ENCODE results near the gene HOXD3.

The HOXD3 gene

GRCh38 chr2:176122052-176122682 is 34.9 kb upstream of the HOXD3 start:
- DNase-seq: no peak

GRCh38 chr2:176122683-176123410 is 34.3 kb upstream of the HOXD3 start, which contains the start of gene HOXD9:
HOXD9 (plus strand) TSS chr2:176122719; CDS start chr2:176122769, 50 bp downstream.
- no peak for DNase-seq

DNA sequence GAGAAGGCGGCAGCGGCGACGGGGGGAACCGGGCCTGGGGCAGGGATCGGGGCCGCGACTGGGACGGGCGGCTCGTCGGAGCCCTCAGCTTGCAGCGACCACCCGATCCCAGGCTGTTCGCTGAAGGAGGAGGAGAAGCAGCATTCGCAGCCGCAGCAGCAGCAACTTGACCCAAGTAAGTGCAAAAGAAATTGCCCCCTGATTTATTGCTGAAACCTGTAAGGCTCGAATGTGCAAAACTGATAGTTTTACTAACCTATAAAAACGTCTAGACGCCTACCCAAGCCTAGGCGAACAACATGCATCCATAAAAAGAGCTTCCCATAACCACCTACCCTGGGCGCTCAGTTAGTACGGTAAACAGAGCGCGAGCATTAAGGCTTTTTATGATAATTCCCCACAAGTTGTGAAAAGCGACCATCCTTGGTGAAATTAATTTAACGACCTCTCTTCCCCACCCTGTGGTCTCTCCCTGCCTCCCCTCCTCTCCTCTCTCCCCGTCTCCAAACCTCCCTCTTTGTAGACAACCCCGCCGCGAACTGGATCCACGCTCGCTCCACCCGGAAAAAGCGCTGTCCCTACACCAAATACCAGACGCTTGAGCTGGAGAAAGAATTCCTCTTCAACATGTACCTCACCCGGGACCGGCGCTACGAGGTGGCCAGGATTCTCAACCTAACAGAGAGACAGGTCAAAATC is 33.5 kb upstream of the HOXD3 start:
- DNase-seq: no peak

DNA sequence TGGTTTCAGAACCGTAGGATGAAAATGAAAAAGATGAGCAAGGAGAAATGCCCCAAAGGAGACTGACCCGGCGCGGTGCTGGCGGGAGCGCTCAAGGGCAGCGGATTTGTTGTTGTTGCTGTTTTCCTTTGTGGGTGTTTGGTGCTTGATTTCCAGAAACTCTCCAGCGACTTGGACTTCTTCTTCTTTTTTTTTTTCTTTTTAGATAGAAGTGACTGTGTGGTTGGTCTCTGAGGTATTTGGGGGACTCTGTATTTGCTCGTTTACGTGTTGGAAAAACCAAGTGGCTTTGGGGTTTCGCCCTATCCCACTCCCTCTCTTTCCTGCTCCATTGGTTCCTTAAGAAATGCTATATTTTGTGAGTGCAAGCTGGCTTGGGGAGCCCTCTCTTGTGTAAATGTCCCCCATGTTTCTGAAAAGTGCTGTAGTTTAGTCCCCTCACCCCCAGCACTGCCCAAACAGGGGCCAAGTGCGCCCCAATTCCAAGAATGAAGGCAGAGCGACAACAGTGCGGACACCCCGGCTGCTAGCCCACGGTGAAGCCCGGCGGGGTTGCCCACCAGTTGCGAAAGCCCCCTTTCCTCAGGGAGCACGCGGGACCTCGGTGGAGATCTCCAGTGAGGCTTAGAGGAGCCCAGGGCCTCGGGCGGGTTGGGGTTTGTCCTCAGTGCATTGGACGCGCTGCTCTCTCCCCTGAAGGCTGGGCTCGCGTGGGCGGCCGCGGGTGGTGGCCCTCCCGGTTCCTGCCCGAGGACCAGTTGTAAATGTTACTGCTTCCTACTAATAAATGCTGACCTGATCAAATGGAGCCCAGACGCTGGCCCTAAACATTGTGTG is 32.8 kb upstream of the HOXD3 start:
- DNase-seq: no peak

- DNase-seq: no peak
These were observed 31.9 kb upstream of the HOXD3 start for GRCh38 chr2:176124947-176125771.

DNA sequence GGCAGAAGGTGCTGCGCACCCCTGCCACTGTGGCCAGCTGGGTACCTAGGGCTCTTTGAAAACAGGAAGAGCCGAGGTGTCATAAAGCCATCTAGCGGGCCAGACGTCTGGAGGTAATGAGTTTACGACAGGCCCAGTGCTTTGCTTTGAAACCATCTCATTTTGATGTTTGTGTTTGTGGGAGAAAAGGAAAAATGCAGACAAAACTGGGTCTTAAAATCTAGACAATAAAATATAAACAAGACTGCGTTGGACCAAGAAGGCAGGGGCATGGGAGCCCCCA is 31.4 kb upstream of the HOXD3 start:
- no peak for DNase-seq

DNA sequence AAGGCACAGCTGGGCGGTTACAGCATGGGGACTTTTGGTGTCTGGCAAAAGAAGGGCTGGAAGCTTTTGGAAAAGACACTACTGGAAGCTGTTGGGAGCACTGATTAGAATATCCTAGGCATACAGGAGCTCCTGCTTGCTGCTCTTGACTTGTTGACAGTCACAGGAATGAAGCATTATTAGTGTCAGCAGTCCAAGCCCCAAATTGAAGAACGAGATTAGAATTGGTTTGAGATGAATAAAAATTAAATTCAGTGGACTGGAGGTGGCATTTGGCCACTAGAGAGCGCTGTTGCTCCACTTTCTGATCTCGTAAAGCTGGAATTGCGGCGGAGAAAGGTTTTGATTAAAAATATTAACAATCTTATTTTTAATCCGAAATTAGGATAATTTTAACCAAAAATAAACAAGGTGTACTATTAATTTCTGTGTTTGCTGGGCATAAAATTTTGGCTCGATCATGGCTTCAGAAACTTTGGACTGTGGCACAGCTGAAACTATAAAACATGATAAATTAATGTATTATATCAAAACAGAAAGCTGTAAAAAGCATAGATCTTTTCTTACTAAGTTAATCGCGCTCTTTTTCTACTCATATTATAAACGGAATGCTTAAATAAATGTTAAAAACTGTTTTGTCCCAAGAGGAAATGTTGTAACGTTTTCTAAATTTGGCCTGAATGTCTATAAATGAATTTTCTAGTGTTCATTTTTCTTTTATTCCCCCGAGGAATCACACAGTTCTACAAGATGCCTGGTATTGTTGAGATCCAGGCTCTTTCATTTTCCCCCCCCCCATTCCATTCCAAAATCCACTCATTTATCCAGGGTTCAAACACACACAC is 30.0 kb upstream of the HOXD3 start:
- DNase-seq: peak; percentile 23 to 30

DNA sequence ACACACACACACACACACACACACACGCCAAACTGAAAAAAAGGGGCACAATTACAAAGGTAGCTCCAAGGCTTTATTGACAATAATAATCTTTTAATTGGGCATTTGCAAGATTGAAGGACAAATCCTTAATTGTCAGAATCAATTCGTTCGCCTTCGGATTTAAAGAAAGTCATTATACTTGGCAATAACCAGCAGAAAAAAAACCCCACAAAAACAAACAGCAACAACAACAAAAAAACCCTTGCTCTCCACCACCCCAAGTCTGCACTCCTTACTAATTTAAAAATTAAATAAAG is 29.4 kb upstream of the HOXD3 start:
- DNase-seq: no peak

DNA sequence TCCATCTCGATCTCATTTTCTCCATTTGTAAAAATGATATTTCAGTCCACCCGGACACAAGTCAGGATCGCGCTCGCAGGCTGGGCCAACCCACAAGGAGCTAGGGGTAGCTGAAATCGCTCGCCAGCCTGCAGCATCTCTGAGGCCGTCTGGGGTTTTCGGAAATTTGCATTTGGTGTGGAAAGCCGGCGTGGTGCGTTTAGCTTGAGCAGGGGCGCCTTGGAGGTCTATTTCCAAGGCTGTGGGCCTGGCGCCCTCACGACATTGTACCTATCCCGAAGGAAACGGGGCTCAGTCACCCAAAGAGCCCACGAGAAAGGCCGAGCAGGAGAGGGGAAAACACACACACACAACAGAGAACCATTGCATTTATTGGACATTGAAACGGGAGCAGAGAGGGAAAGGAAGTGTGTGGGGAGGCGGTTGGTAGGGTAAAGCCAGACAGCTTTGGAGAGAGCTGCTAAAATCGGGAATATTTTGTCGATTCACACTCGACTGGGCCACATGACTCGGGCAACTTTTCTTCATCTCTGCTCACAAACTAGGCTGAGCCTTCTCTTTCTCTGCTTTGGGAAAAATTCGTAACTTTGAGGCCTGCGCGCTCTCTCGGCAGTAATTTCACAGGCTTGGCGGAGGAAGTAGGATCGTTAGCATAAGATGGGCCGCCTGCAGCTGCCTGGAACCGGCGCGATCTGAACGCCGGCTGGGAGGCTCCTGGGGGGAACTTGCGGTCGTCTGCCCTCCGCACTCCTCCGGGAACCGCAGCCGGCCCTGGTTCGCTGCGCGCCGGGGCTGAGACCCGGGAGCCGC is 28.7 kb upstream of the HOXD3 start:
- DNase-seq: no peak

DNA sequence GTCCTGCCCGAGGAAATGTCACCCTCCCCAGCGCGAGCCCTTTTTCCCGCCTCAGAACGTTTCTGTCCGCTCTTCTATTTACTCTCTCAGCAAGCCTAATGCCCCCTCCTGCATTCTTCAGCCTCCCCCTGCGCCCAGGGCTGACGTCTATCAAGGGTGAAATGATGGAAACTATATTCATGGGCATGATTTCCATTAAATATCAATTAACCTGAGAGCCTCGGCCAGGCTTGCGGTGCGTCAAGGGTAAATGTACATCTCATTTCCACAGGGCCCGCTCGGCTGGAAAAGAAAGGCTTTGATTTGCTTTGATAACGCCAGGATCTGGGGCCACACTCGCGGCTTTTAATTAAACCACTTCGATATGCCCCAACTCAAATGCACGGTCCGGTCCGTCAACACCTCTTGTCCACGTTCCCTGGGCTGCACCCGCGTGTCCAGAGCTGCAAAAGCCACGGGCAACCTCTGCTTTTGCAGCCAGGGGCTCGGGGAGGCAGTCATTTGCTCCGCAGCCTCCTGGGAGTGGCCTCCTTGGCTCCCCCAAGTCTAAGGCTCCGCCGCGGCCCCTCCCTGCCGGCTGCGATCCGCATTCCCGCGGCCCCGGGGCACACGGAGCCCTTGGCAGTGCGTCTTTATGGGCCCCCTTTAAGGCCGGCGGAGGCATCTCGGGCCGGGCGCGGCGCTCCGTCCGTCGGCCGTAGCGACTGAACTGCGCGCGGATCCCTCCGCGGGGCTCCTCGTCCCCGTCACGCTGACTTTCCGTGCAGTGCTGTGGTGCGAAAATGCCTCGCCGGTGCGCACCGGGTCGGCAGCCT is 27.9 kb upstream of the HOXD3 start, which contains the start of gene HOXD8:
TSS of gene HOXD8 (plus strand) at position 724 of the 815 bp plus-strand sequence. CDS start 662 bp downstream, outside the sequence.
- DNase-seq: no peak

DNA sequence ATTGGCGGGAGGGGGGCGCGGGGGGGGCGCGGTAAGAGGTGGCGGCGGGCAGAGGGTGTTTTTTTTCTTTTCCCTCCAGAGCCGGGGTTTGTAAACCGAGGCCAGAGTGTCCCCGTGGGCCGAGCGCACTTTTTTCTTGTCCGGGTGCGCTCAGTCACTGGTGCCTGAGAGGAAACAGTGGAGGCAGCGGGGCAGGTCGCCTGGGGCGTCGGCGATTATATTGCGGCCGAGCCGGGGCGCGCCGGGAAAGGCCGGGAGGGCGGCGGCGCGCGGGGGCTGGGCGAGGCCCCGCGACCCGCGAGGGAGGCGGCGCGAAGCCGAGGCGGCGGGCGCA is 27.3 kb upstream of the HOXD3 start:
- no peak for DNase-seq

DNA sequence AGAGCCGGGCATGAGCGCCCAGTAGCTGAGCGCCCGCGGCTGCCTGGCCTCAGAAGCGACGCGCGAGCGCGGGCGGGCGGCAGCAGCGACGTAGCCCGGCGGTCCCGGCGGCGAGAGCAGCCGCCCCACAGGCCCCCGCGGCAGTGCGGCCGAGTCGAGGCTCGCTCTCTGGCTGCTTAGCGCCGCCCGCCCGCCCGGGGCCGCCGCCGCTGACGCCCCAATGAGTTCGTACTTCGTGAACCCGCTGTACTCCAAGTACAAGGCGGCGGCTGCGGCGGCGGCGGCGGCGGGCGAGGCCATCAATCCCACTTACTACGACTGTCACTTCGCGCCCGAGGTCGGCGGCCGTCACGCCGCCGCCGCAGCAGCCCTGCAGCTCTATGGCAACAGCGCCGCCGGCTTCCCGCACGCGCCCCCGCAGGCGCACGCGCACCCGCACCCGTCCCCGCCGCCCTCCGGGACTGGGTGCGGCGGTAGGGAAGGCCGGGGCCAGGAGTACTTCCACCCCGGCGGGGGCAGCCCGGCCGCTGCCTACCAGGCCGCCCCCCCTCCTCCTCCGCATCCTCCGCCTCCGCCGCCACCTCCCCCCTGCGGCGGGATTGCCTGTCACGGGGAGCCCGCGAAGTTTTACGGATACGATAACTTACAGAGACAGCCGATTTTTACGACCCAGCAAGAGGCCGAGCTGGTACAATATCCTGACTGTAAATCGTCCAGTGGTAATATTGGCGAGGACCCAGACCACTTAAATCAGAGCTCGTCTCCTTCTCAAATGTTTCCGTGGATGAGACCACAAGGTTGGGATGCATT is 26.8 kb upstream of the HOXD3 start:
- DNase-seq: no peak

DNA sequence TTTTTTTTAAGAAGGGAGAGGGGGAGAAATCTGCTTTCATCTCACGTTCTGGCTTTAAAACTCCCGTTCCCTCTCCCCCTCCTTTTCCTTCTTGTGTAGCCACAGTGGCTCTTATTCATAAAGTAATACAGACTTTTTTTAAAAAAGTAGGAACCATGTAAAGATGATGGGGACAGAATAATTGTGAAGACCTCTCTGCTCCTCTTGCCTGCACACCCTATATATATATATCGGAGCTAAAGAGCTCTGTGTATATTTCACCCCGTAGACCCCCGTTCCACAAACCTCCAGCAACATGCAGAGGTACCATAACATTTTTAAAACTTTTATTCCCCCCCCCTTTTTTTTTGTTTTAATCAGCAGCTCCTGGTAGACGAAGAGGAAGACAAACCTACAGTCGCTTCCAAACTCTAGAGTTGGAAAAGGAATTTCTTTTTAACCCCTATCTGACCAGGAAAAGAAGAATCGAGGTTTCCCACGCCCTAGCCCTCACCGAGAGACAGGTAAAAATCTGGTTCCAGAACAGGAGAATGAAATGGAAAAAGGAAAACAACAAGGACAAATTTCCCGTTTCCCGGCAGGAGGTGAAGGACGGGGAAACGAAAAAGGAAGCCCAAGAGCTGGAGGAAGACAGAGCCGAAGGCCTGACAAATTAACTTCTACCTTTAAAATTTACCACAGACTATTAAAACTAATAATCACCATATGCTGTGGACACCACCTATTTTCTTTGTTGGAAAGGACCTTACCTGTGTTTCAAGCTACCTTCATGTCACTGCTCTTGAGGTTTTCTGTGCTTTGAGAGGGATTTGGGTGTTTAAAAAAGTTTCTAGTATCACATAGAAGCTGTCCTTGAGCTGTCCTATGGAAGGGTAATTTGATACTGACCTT is 25.9 kb upstream of the HOXD3 start:
- DNase-seq: no peak

DNA sequence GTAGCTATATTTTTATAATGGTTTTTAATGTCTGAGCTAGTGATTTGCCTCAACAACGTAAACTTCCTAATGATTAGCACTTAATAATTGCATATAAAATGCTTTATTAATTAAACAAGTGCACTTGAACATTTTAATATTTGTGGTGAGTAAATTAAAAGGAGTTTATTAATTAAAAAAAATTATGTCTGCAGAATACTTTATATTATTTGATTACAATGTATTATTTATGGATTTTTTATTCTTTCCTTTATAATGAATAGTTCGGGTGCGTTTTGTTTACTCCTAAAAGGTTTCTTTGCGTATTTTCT is 25.3 kb upstream of the HOXD3 start:
- DNase-seq: no peak

DNA sequence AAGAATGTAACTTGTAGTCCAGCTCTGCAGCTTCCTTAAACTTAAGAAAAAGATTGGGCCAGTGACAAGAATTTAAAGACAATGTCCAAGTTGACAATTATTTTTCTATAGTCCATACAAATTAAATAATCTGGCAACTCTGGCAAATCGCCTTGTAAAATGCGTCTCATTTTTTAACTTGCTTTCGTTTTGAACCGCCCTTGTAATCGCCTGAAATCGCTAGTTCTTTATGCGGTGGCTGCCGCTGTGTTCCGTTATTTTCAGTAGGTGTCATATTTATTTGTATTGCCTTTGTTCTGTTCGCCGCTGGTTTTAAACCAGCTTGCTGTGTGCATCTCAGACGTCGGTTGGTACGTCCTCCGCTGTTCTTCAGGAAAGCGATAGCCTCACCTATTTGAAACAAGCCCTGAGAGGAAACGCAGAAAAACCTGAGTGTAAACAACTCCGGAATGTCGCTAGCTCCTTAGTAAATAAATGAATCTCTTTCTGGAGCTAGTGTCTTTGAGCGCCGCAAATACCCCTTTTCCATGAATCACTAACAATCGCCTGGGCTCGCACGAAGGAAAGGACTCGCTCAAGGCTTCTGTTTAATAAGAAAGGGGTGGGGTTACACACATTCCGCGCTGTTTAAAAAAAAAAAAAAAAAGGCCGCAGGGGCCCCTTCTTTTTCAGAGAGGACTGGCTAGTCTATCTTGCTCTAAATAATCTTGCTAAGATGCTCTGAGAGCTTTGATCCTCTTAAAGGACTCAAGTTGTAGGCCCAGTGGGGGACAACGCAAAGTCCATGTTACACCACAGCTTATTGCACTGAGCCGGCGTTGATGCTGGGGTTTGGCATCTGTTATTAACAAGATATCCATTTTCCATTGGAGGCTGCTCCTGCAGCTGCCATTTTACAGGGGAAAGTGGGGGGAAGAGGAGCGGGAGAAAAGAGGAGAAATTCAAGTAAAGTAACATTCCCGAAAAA is 24.6 kb upstream of the HOXD3 start:
- DNase-seq: no peak

GRCh38 chr2:176133389-176133788 is 23.7 kb upstream of the HOXD3 start:
- DNase-seq: no peak

GRCh38 chr2:176134035-176134434 is 23.1 kb upstream of the HOXD3 start:
- no peak for DNase-seq

All from AML-193 (cell line).